ENCODE data around the gene THRSP. TPM values are rescaled to one million over a fixed set of nuclear protein-coding genes. Genes with fewer than 3 reads are reported as not detected.
A peak's percentile ranks its signal among the peaks of the same experiment; 100 is the strongest.

Gene THRSP
- total RNA-seq, 1 experiment from 2014 or later, result not detected

DNA sequence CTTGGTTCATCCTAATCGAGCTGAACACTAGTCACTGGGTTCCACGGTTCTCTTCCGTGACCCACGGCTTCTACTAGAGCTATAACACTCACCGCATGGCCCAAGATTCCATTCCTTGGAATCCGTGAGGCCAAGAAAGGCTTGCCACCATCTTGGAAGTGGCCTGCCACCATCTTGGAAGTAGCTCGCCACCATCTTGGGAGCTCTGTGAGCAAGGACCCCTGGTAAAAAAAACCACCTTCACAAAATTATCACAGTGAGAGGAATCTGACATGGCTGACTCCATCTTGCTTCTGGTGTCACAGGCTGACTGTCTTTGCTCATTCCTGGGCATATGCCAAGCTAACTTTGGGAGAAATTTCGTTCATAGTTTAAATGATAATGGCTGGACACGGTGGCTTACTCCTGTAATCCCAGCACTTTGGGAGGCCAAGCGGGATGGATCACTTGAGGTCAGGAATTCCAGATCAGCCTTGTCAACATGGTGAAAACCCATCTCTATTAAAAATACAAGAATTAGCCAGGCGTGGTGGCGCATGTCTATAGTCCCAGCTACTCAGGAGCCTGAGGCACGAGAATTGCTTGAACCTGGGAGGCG, 21.7 kb upstream of the THRSP start:
- intact Hi-C loops (cut with micrococcal nuclease), result no loop called here
- H3K27me3 Mint-ChIP-seq (ENCODE audit: insufficient read depth, unreplicated experiment), result no peaks in the 10 kb centered on the region
- no peaks in the 10 kb centered on the region for H3K36me3 Mint-ChIP-seq (ENCODE audit: insufficient read depth, unreplicated experiment)
- TF ChIP-seq, protein P1, sequence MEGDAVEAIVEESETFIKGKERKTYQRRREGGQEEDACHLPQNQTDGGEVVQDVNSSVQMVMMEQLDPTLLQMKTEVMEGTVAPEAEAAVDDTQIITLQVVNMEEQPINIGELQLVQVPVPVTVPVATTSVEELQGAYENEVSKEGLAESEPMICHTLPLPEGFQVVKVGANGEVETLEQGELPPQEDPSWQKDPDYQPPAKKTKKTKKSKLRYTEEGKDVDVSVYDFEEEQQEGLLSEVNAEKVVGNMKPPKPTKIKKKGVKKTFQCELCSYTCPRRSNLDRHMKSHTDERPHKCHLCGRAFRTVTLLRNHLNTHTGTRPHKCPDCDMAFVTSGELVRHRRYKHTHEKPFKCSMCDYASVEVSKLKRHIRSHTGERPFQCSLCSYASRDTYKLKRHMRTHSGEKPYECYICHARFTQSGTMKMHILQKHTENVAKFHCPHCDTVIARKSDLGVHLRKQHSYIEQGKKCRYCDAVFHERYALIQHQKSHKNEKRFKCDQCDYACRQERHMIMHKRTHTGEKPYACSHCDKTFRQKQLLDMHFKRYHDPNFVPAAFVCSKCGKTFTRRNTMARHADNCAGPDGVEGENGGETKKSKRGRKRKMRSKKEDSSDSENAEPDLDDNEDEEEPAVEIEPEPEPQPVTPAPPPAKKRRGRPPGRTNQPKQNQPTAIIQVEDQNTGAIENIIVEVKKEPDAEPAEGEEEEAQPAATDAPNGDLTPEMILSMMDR (IDR thresholded peaks at IDR 0.05; ENCODE audit: unreplicated experiment), result no peak
- no peak for DNase-seq (ENCODE audit: unreplicated experiment)
- H3K27ac Mint-ChIP-seq (ENCODE audit: low read depth, unreplicated experiment), result no peak overlapping the region
- BruUV-seq (replicated peaks), result no TSS peak
- no peaks in the 10 kb centered on the region for H3K9me3 Mint-ChIP-seq (ENCODE audit: unreplicated experiment)
- CTCF ChIA-PET, result interaction anchor here (0.7 to 2.4 kb wide), 3 partner anchors 12 to 47 kb away, joined by 4 to 5 read pairs (median 5); partner anchors contain the start of gene INTS4
- POLR2A ChIA-PET, result no interaction called here
- H3K4me3 Mint-ChIP-seq (ENCODE audit: unreplicated experiment), result no peak overlapping the region
- peaks cover 22% of the 10 kb centered on the region for H3K4me1 Mint-ChIP-seq (ENCODE audit: insufficient read depth, unreplicated experiment)

DNA sequence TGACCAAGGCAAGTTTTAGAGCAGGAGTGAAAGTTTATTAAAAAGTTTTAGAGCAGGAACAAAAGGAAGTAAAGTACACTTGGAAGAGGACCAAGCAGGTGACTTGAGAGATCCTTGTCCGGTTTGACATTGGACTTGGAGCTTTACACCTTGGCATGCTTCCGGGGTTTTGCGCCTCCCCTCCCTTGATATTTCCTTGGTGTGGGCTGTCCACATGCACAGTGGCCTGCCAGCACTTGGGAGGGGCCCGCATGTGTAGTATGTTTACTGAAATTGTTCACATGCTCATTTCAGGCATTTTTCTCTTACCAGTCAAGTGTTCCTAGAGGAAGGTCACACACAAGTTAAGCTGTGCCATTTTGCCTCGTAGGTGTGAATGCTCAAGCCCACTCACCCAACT, 19.0 kb upstream of the THRSP start:
- BruUV-seq (replicated peaks), result no TSS peak
- Mint-ChIP-seq H3K27ac (ENCODE audit: low read depth, unreplicated experiment) (no peak overlapping the region), H3K4me1 (ENCODE audit: insufficient read depth, unreplicated experiment) (peaks cover 14% of the 10 kb centered on the region), H3K27me3 (ENCODE audit: insufficient read depth, unreplicated experiment) (no peaks in the 10 kb centered on the region), H3K9me3 (ENCODE audit: unreplicated experiment) (no peaks in the 10 kb centered on the region), H3K36me3 (ENCODE audit: insufficient read depth, unreplicated experiment) (no peaks in the 10 kb centered on the region), H3K4me3 (ENCODE audit: unreplicated experiment) (no peak overlapping the region)
- intact Hi-C loops (cut with micrococcal nuclease), result no loop called here
- TF ChIP-seq, protein P1 (IDR thresholded peaks at IDR 0.05; ENCODE audit: unreplicated experiment), result no peak
- ChIA-PET POLR2A (interaction anchor here (0.8 to 4.1 kb wide), 2 partner anchors 49 to 531 kb away, joined by 3 to 30 read pairs; partner anchors contain the start of gene INTS4), CTCF (interaction anchor here (0.6 to 3.3 kb wide), 16 partner anchors 9 to 1449 kb away, joined by 3 to 34 read pairs (median 5); partner anchors contain the start of genes INTS4 and NDUFC2)
- no peak for DNase-seq (ENCODE audit: unreplicated experiment)

DNA sequence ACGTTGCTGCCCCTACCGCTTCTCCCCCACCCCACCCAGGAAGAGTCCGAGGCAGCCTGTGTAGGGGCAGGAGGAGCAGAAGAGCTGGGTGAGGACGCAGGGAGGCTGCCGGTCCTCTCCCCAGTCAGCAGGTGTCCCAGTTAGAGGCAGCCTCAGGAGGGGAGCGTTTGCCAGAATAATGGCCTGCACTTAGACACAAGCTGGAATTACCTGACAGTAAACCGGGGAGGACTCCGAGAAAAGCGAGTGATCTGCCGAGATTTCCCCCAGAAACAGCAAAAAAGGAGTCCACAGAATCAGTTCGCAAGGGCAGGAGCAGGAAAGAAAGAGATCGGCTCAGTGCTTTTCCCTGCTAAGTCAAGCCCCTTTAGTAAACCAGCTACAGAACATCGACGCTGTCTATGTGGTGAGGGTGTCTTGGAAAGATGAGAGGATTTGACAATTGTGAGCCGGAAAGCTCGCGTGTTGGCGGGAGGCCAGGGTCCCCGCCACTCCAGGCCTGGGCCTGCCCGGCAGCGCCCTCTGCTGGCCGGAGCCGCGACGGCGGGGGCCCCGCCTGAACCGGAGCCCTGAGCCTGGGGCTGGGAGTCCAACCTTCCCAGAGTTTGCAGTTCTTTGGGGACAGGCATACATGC, 17.7 kb upstream of the THRSP start:
- Mint-ChIP-seq H3K27me3 (ENCODE audit: insufficient read depth, unreplicated experiment) (no peaks in the 10 kb centered on the region), H3K4me3 (ENCODE audit: unreplicated experiment) (peak overlapping the region; percentile 59), H3K4me1 (ENCODE audit: insufficient read depth, unreplicated experiment) (peaks cover 9% of the 10 kb centered on the region), H3K36me3 (ENCODE audit: insufficient read depth, unreplicated experiment) (no peaks in the 10 kb centered on the region), H3K9me3 (ENCODE audit: unreplicated experiment) (no peaks in the 10 kb centered on the region), H3K27ac (ENCODE audit: low read depth, unreplicated experiment) (no peak overlapping the region)
- TF ChIP-seq, protein P1 (IDR thresholded peaks at IDR 0.05; ENCODE audit: unreplicated experiment), result peak; percentile 93
- intact Hi-C loops (cut with micrococcal nuclease), result loop anchor here (2.0 kb wide), 1 partner anchor 225 kb away; the partner anchor contains the start of genes AAMDC and RSF1
- DNase-seq (ENCODE audit: unreplicated experiment), result peak; percentile 69
- ChIA-PET POLR2A (interaction anchor here (0.7 to 4.1 kb wide), 3 partner anchors 34 to 142 kb away, joined by 4 to 30 read pairs (median 7); partner anchors contain the start of genes INTS4, KCTD21, NDUFC2 and USP35), CTCF (interaction anchor here (0.5 to 3.3 kb wide), 34 partner anchors 9 to 1162 kb away, joined by 3 to 34 read pairs (median 4); partner anchors contain the start of genes INTS4, NDUFC2 and RSF1)
- BruUV-seq (replicated peaks), result no TSS peak

DNA sequence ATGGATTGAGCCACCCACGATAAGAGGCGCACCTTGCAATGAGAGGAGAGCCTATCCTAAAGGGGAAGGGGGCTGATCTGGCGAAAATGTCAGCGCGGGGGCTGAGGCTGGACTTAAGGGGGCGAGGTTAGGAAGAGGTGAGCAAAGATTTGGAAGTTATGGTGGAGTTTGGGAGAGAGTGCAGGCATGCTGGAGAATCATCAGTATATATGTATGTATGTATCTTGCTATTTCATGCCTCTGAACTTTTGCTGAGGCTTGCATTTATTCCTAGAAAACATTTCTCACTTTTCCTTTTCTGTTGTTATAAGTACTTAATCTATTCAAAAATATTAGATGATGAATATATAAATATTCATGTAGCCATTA, 17.2 kb upstream of the THRSP start:
- POLR2A ChIA-PET, result interaction anchor here (0.7 to 4.1 kb wide), 4 partner anchors 15 to 142 kb away, joined by 3 to 30 read pairs (median 6); partner anchors contain the start of genes INTS4, KCTD21, NDUFC2 and USP35
- H3K27ac Mint-ChIP-seq (ENCODE audit: low read depth, unreplicated experiment), result no peak overlapping the region

More for the DNA sequence above, 17.2 kb upstream of the THRSP start:
- H3K27me3 Mint-ChIP-seq (ENCODE audit: insufficient read depth, unreplicated experiment), result no peaks in the 10 kb centered on the region
- no peak for DNase-seq (ENCODE audit: unreplicated experiment)
- peaks cover 14% of the 10 kb centered on the region for H3K4me1 Mint-ChIP-seq (ENCODE audit: insufficient read depth, unreplicated experiment)
- TF ChIP-seq, protein P1 (IDR thresholded peaks at IDR 0.05; ENCODE audit: unreplicated experiment), result no peak
- intact Hi-C loops (cut with micrococcal nuclease), result loop anchor here (2.0 kb wide), 1 partner anchor 226 kb away; the partner anchor contains the start of genes AAMDC and RSF1
- peak overlapping the region; percentile 59 for H3K4me3 Mint-ChIP-seq (ENCODE audit: unreplicated experiment)
- CTCF ChIA-PET, result interaction anchor here (0.5 to 3.3 kb wide), 28 partner anchors 11 to 1162 kb away, joined by 3 to 34 read pairs (median 4); partner anchors contain the start of genes INTS4, NDUFC2 and RSF1
- no peaks in the 10 kb centered on the region for H3K36me3 Mint-ChIP-seq (ENCODE audit: insufficient read depth, unreplicated experiment)
- H3K9me3 Mint-ChIP-seq (ENCODE audit: unreplicated experiment), result no peaks in the 10 kb centered on the region
- no TSS peak for BruUV-seq (replicated peaks)

All from MCF 10A (cell line).